Spleen (tissue), 11 donors: ENCODE results near the gene ADAMTS19. TPM values are rescaled to one million over a fixed set of nuclear protein-coding genes. Genes with fewer than 3 reads are reported as not detected.

Source experiments
- DNase-seq: peaks from one replicate; pipeline ENCODE4 v3.0.0-alpha.2; 2020
- H3K27ac ChIP-seq, 8 donors: fragments of 200-600 bp; sonication (generic) in 7 of 8; 1 replicate in 4 of 8; 2 replicates in 4 of 8; pipeline versions ENCODE4 v1.5.0 to v1.8.0; 2016 to 2021; ENCODE audit warnings: inconsistent platforms in 4 of 8, mild to moderate bottlenecking in 4 of 8, moderate library complexity in 1 of 8
- H3K27me3 ChIP-seq, 7 donors: fragments of 200-600 bp; sonication (generic) in 6 of 7; replicated peaks in 1 of 7; 1 replicate in 4 of 7; 2 replicates in 3 of 7; pipeline versions ENCODE4 v1.5.0 to v1.8.0; 2016 to 2021; ENCODE audit warnings: inconsistent platforms in 3 of 7, mild to moderate bottlenecking in 1 of 7
- H3K36me3 ChIP-seq, 6 donors: fragments of 200-600 bp; sonication (generic) in 5 of 6; 1 replicate in 4 of 6; 2 replicates in 2 of 6; pipeline versions ENCODE4 v1.5.0 to v1.8.0; 2016 to 2021; ENCODE audit warnings: inconsistent platforms in 2 of 6
- H3K4me1 ChIP-seq, 6 donors: fragments of 200-600 bp; sonication (generic) in 5 of 6; 1 replicate in 3 of 6; 2 replicates in 3 of 6; pipeline versions ENCODE4 v1.5.0 to v1.8.0; 2016 to 2021; ENCODE audit warnings: inconsistent platforms in 3 of 6
- H3K4me3 ChIP-seq, 8 donors: fragments of 200-600 bp; sonication (generic) in 7 of 8; 1 replicate in 4 of 8; 2 replicates in 4 of 8; pipeline versions ENCODE4 v1.5.0 to v1.8.0; 2016 to 2021; ENCODE audit warnings: inconsistent platforms in 4 of 8, mild to moderate bottlenecking in 4 of 8, moderate library complexity in 2 of 8
- H3K9me3 ChIP-seq, 8 donors: fragments of 200-600 bp; sonication (generic) in 7 of 8; 1 replicate in 4 of 8; 2 replicates in 4 of 8; pipeline versions ENCODE4 v1.5.0 to v1.8.0; 2016 to 2021; ENCODE audit warnings: inconsistent platforms in 4 of 8
- POLR2A ChIP-seq, 3 donors: fragments of 450-650 bp; IDR thresholded peaks; one replicate each; pipeline ENCODE4 v1.5.1; 2017; ENCODE audit warnings: antibody characterized with exemption in 3 of 3, mild to moderate bottlenecking in 1 of 3
- POLR2AphosphoS5 ChIP-seq, 3 donors: sonication (generic); formaldehyde crosslinking; IDR thresholded peaks; one replicate each; pipeline ENCODE4 v1.5.1; 2017; ENCODE audit warnings: antibody characterized with exemption in 3 of 3
- WGBS, 5 donors: extraction: QIAGEN DNeasy Blood & Tissue Kit in 3 of 5; methylation state at CpG; one replicate each; pipeline versions ENCODE4 v1.1.5 to v1.1.7; 2013 to 2018; 5-methylcytosine and 5-hydroxymethylcytosine counted together
- intact Hi-C: fragments of 100-400 bp; cut with DNase I; formaldehyde crosslinking; loops from one replicate; pipeline ENCODE4 v1.15.0; 2023; ENCODE audit warnings: low total_unique reads
- polyA plus RNA-seq, 3 donors: library from polyadenylated mRNA; stranded (reverse); fragments of 200-250 nt; gene quantifications; one replicate each; pipeline ENCODE4 v1.2.1, GENCODE V29; 2013
- total RNA-seq, 7 donors: library from RNA; depleted of rRNA in 3 of 7; stranded (reverse); fragments of >200 nt in 3 of 7; fragmentation: NEBNext Ultra II Directional in 4 of 7; extraction: Animal tissue kit (Norgen Biotek cat#: 25700) in 4 of 7; gene quantifications; one replicate each; pipeline versions ENCODE4 v1.1.0 to v1.2.1, GENCODE V29; 2016 to 2021
- TF ChIP-seq, protein P1 (sequence below), 11 experiments: fragments of 200-600 bp in 7 of 11; fragments of 450-650 bp in 4 of 11; sonication (generic) in 4 of 11; IDR thresholded peaks in 8 of 11; conservative IDR thresholded peaks in 3 of 11; 1 replicate in 7 of 11; 2 replicates in 4 of 11; pipeline versions ENCODE4 v1.4.0 to v1.8.0; 2016 to 2021; ENCODE audit warnings: antibody characterized with exemption in 11 of 11, inconsistent platforms in 4 of 11, mild to moderate bottlenecking in 1 of 11
- donor health status: healthy with polysubstance abuse.
- donor health status: DM: no; HTN: no; CAD: no; lungs with moderate emphysema.
- donor health status: DM: no; HTN: no; CAD: no.
- donor health status: Bipolar disorder and iron deficiency.
- donor health status: healthy.
- donor health status: DM: no; HTN: no; CAD: no.
- donor health status: DM: yes; HTN: yes; CAD: no.

The ADAMTS19 gene
- total and polyA plus RNA-seq, 10 donors = 0.02 TPM; not detected in 9

DNA sequence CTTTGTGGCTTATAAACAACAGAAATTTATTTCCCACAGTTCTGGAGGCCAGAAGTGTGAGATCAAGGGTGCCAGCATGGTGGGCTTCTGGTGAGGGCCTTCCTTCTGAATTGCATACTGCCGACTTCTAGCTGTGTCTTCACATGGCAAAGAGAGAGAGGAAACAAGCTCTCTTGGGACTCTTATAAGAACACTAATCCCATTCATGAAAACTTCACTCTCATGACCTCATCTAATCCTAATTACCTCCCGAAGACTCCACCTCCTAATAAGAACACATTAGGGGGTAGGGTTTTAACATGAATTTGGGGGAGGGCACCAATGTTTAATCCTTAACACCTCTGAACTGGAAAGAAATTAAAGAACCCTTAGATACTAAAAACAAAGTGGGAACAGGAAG is 211.9 kb downstream of the ADAMTS19 start:
- no peaks in the 10 kb centered on the region for H3K4me1 ChIP-seq
- TF ChIP-seq, protein P1, sequence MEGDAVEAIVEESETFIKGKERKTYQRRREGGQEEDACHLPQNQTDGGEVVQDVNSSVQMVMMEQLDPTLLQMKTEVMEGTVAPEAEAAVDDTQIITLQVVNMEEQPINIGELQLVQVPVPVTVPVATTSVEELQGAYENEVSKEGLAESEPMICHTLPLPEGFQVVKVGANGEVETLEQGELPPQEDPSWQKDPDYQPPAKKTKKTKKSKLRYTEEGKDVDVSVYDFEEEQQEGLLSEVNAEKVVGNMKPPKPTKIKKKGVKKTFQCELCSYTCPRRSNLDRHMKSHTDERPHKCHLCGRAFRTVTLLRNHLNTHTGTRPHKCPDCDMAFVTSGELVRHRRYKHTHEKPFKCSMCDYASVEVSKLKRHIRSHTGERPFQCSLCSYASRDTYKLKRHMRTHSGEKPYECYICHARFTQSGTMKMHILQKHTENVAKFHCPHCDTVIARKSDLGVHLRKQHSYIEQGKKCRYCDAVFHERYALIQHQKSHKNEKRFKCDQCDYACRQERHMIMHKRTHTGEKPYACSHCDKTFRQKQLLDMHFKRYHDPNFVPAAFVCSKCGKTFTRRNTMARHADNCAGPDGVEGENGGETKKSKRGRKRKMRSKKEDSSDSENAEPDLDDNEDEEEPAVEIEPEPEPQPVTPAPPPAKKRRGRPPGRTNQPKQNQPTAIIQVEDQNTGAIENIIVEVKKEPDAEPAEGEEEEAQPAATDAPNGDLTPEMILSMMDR (IDR thresholded peaks at IDR 0.05 in 8 of 11, conservative IDR thresholded peaks at IDR 0.05 in 3 of 11) = no peak
- TF ChIP-seq POLR2A (IDR thresholded peaks at IDR 0.05) (no peak), POLR2AphosphoS5 (IDR thresholded peaks at IDR 0.05) (no peak)
- peaks cover 0 to 33% (median 18%) of the 10 kb centered on the region in 8 donors for H3K9me3 ChIP-seq
- H3K36me3 ChIP-seq = no peaks in the 10 kb centered on the region
- H3K27ac ChIP-seq = no peak overlapping the region
- no peak for DNase-seq
- WGBS, 5 donors = 59 to 84% (median 78%) methylated on average over 2 of the region's 2 CpGs
- H3K4me3 ChIP-seq = no peak overlapping the region
- no peaks in the 10 kb centered on the region for H3K27me3 ChIP-seq
- intact Hi-C loops = no loop called here

DNA sequence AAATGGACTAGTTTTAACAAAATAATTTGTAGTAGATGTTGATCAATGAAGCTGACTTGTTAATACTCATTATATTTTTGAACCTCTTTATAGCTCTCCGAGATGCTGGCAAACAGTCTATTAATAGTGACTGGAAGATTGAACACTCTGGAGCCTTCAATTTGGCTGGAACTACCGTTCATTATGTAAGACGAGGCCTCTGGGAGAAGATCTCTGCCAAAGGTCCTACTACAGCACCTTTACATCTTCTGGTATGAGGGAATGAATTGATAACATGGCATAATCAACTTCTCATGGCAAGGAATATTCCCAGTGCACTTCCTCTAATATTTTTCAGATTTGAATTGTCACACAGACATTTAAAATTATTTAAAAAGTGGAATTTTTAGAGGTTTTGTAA is 219.6 kb downstream of the ADAMTS19 start:
- DNase-seq = no peak
- H3K4me1 ChIP-seq = no peaks in the 10 kb centered on the region
- H3K9me3 ChIP-seq = no peaks in the 10 kb centered on the region
- intact Hi-C loops = no loop called here
- H3K27me3 ChIP-seq = no peaks in the 10 kb centered on the region
- TF ChIP-seq POLR2A (IDR thresholded peaks at IDR 0.05) (no peak), POLR2AphosphoS5 (IDR thresholded peaks at IDR 0.05) (no peak)
- TF ChIP-seq, protein P1 (IDR thresholded peaks at IDR 0.05 in 8 of 11, conservative IDR thresholded peaks at IDR 0.05 in 3 of 11) = no peak
- no peak overlapping the region for H3K4me3 ChIP-seq
- no peak overlapping the region for H3K27ac ChIP-seq
- H3K36me3 ChIP-seq = no peaks in the 10 kb centered on the region
- 61 to 78% (median 75%) methylated on average over 3 of the region's 3 CpGs for WGBS, 5 donors

DNA sequence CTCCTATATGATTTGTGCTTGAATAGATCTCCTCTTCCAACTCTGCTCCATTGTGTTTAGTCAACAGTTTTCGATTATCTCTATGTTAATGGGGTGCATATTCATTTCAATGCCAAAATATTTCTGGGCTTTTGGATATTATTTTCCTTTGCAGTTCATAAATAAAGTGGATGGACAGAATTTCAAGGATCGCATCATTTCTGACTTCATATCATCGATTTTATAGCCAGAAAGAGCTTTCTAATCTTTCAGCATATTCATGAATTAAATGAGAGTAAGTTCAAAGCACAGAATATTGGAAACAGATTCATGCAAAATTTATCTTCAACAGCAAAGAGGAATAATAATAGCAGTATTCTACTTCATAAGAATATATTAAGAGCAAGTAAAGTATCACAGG is 227.8 kb downstream of the ADAMTS19 start:
- H3K36me3 ChIP-seq = no peaks in the 10 kb centered on the region
- no peak overlapping the region for H3K4me3 ChIP-seq
- no peak for DNase-seq
- no peaks in the 10 kb centered on the region for H3K4me1 ChIP-seq
- H3K27me3 ChIP-seq = no peaks in the 10 kb centered on the region
- TF ChIP-seq, protein P1 (IDR thresholded peaks at IDR 0.05 in 8 of 11, conservative IDR thresholded peaks at IDR 0.05 in 3 of 11) = no peak
- TF ChIP-seq POLR2AphosphoS5 (IDR thresholded peaks at IDR 0.05) = no peak
- TF ChIP-seq POLR2A (IDR thresholded peaks at IDR 0.05) = no peak
- H3K9me3 ChIP-seq = no peaks in the 10 kb centered on the region
- H3K27ac ChIP-seq = no peak overlapping the region
- intact Hi-C loops = no loop called here
- WGBS, 5 donors = 75 to 87% (median 82%) methylated on average over 3 of the region's 3 CpGs

DNA sequence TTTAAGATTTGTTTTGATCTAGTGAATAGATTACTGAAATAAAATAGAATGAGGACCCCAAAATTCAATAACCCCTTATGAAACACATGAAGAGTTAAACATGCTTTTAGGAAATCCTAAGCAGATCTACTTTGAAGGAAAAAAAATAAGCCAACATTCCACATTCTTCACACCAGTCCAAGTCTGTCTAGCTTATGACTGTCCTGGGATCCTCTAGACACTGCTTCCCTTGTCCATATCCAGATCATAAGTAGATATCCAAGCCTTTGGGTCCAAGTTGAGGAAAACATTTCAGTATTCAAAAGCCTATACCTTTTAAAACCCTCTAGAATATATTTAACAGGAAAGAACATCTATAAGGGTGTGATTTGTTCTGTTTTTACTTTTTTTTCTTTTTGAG is 228.9 kb downstream of the ADAMTS19 start:
- no peak for TF ChIP-seq POLR2A (IDR thresholded peaks at IDR 0.05)
- TF ChIP-seq POLR2AphosphoS5 (IDR thresholded peaks at IDR 0.05) = no peak
- TF ChIP-seq, protein P1 (IDR thresholded peaks at IDR 0.05 in 8 of 11, conservative IDR thresholded peaks at IDR 0.05 in 3 of 11) = no peak
- Histone ChIP-seq H3K27ac (no peak overlapping the region), H3K9me3 (no peaks in the 10 kb centered on the region), H3K4me3 (no peak overlapping the region), H3K4me1 (no peaks in the 10 kb centered on the region), H3K27me3 (no peaks in the 10 kb centered on the region), H3K36me3 (no peaks in the 10 kb centered on the region)
- no peak for DNase-seq
- intact Hi-C loops = no loop called here
